Measurements from ENCODE around the gene FGF10. TPM values are rescaled to one million over a fixed set of nuclear protein-coding genes. Genes with fewer than 3 reads are reported as not detected.

The FGF10 gene
- total RNA-seq, 2 experiments from 2014 or later = not detected

GRCh38 chr5:44334622-44335021 is 54.6 kb downstream of the FGF10 start:
- intact Hi-C loops (cut with micrococcal nuclease) = no loop called here
- Mint-ChIP-seq H3K27ac (no peak overlapping the region), H3K36me3 (ENCODE audit: low read depth) (no peaks in the 10 kb centered on the region), H3K4me1 (ENCODE audit: low read depth) (no peaks in the 10 kb centered on the region), H3K4me3 (no peak overlapping the region), H3K27me3 (ENCODE audit: low read depth) (no peaks in the 10 kb centered on the region), H3K9me3 (no peaks in the 10 kb centered on the region)
- CTCF ChIA-PET = no interaction called here
- DNase-seq = no peak

DNA sequence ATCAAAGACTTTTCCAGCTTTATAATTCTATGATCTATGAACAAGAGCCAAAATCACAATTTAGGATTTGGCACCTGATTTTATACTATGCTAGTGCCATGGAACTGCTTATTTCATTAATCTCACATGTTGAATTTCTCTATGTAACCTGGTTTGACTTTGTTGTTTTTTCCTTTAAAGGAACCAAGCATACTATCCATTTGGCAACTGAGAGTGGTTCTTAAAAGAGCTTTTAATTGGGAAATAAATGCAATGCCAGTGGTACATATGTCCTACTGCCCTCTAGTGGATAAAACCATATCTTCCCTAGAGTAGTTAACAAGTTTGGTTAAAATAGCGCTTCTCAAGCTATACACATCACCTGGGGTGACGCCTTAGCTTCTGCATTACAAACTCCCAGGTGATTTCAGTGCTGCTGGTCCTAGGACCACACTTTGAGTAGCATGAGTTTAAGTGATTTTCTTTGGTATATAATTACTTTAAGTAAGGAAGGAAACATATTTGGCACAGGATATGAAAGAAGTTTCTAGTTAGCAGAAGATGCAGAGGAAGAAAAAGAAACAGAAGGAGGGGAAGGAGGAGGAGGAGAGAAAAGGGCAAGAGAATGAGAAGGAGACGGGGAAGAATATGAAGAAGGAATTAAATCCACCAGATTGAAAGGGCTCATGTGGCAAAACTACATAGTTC is 56.8 kb downstream of the FGF10 start:
- Mint-ChIP-seq H3K36me3 (ENCODE audit: low read depth) (no peaks in the 10 kb centered on the region), H3K4me1 (ENCODE audit: low read depth) (no peaks in the 10 kb centered on the region), H3K27ac (no peak overlapping the region), H3K9me3 (peaks cover 2% of the 10 kb centered on the region), H3K4me3 (no peak overlapping the region), H3K27me3 (ENCODE audit: low read depth) (no peaks in the 10 kb centered on the region)
- intact Hi-C loops (cut with micrococcal nuclease) = loop anchor here (1.0 kb wide), 2 partner anchors 602 to 701 kb away; no protein-coding TSS in a partner anchor
- DNase-seq = no peak
- CTCF ChIA-PET = interaction anchor here (0.5 to 1.0 kb wide), 4 partner anchors 13 to 605 kb away, joined by 3 to 4 read pairs (median 3); no protein-coding TSS in a partner anchor

DNA sequence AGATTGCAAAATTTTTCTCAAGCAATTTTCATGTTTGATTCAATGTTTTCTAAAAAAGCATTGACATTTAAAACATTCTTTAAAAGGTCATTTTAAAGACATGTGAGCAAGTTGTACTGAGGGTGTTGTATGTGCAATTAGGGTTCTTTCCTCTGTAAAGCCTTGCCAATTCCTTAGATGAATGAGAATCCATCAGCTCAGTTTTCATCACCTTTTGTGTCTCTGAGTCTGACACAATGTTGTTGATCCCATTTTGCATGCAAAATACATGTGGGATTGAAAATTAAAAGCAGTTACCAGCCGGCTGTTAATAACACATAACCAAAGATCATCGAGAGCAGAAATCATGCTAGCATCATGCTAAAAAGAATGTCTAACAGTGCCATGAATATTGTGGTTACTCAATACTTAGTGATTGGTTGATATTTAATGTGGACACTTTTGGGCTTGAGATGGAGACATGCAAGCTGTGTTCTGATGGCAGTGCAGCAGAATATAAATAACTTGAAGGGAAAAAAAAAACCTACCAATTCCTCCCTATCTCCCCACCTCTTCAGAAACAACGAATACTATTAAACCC is 57.7 kb downstream of the FGF10 start:
- no peaks in the 10 kb centered on the region for H3K4me1 Mint-ChIP-seq (ENCODE audit: low read depth)

DNA sequence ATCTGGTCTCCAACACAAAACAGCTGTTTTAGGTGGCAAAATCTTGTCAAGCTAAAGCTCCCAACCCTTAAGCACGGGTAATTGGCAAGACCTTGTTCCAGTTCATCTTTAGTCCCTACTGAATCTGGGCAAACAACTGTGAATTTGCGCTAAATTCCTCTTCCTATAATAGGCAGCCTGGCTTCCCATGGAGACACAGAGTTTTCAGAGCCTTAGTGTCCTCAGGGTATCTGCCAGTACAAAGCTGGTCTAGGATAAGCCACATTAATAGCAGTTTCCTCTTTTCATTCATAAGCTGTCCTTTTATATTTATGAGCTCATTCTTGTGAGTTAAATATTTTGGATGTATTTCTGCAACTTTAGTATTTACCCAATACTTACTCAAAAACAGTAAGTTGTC is 59.5 kb downstream of the FGF10 start:
- intact Hi-C loops (cut with micrococcal nuclease) = no loop called here
- H3K9me3 Mint-ChIP-seq = peaks cover 3% of the 10 kb centered on the region

More for the DNA sequence above, 57.7 kb downstream of the FGF10 start:
- CTCF ChIA-PET = interaction anchor here (0.5 to 1.0 kb wide), 3 partner anchors 12 to 604 kb away, joined by 3 to 4 read pairs (median 3); no protein-coding TSS in a partner anchor
- DNase-seq = no peak
- Mint-ChIP-seq H3K9me3 (peaks cover 2% of the 10 kb centered on the region), H3K4me3 (no peak overlapping the region), H3K27ac (no peak overlapping the region), H3K27me3 (ENCODE audit: low read depth) (no peaks in the 10 kb centered on the region), H3K36me3 (ENCODE audit: low read depth) (no peaks in the 10 kb centered on the region)
- intact Hi-C loops (cut with micrococcal nuclease) = loop anchor here (1.0 kb wide), 2 partner anchors 601 to 700 kb away; no protein-coding TSS in a partner anchor

GRCh38 chr5:44321144-44321725 is 68.0 kb downstream of the FGF10 start:
- CTCF ChIA-PET = no interaction called here
- no peak overlapping the region for H3K27ac Mint-ChIP-seq
- no peak for DNase-seq
- no peaks in the 10 kb centered on the region for H3K27me3 Mint-ChIP-seq (ENCODE audit: low read depth)
- no peaks in the 10 kb centered on the region for H3K4me1 Mint-ChIP-seq (ENCODE audit: low read depth)
- intact Hi-C loops (cut with micrococcal nuclease) = no loop called here
- H3K36me3 Mint-ChIP-seq (ENCODE audit: low read depth) = no peaks in the 10 kb centered on the region
- H3K4me3 Mint-ChIP-seq = no peak overlapping the region
- H3K9me3 Mint-ChIP-seq = peaks cover 1% of the 10 kb centered on the region

More for the DNA sequence above, 59.5 kb downstream of the FGF10 start:
- no peak overlapping the region for H3K4me3 Mint-ChIP-seq
- H3K27ac Mint-ChIP-seq = no peak overlapping the region
- H3K4me1 Mint-ChIP-seq (ENCODE audit: low read depth) = no peaks in the 10 kb centered on the region
- no peaks in the 10 kb centered on the region for H3K36me3 Mint-ChIP-seq (ENCODE audit: low read depth)
- no peak for DNase-seq
- H3K27me3 Mint-ChIP-seq (ENCODE audit: low read depth) = no peaks in the 10 kb centered on the region
- CTCF ChIA-PET = interaction anchor here (0.5 kb wide), 1 partner anchor 565 kb away, joined by 3 read pairs; no protein-coding TSS in a partner anchor

- H3K4me1 Mint-ChIP-seq (ENCODE audit: low read depth) = no peaks in the 10 kb centered on the region
- H3K36me3 Mint-ChIP-seq (ENCODE audit: low read depth) = no peaks in the 10 kb centered on the region
- H3K27me3 Mint-ChIP-seq (ENCODE audit: low read depth) = no peaks in the 10 kb centered on the region
- no peak for DNase-seq
- CTCF ChIA-PET = no interaction called here
- intact Hi-C loops (cut with micrococcal nuclease) = no loop called here
- H3K9me3 Mint-ChIP-seq = peaks cover 1% of the 10 kb centered on the region
- no peak overlapping the region for H3K27ac Mint-ChIP-seq
- no peak overlapping the region for H3K4me3 Mint-ChIP-seq
Observed at GRCh38 chr5:44320188-44320587, 69.0 kb downstream of the FGF10 start.

DNA sequence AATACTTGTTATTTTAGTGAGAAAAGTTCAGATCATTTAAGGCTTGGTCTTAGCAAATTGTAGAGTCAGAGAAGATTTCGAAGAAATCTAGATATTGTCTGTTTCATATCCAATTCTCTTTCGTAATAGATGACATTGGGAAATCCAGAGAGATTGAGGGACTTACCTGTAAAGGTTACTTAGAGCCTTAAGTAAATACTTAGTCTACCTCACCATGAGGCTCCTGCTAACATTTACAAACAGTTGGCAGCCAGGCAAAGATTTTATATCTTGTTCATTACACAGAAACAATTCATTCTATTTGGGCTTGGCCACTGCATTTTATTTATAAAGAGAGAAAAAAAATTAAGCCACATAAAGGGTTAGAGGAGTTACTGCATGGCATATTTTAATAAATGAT is 70.3 kb downstream of the FGF10 start:
- no peak overlapping the region for H3K4me3 Mint-ChIP-seq
- no peak for DNase-seq
- no peaks in the 10 kb centered on the region for H3K27me3 Mint-ChIP-seq (ENCODE audit: low read depth)
- H3K27ac Mint-ChIP-seq = no peak overlapping the region
- H3K36me3 Mint-ChIP-seq (ENCODE audit: low read depth) = no peaks in the 10 kb centered on the region
- peaks cover 2% of the 10 kb centered on the region for H3K9me3 Mint-ChIP-seq
- CTCF ChIA-PET = interaction anchor here (1.4 kb wide), 1 partner anchor 13 kb away, joined by 4 read pairs; no protein-coding TSS in a partner anchor
- H3K4me1 Mint-ChIP-seq (ENCODE audit: low read depth) = no peaks in the 10 kb centered on the region
- intact Hi-C loops (cut with micrococcal nuclease) = no loop called here

DNA sequence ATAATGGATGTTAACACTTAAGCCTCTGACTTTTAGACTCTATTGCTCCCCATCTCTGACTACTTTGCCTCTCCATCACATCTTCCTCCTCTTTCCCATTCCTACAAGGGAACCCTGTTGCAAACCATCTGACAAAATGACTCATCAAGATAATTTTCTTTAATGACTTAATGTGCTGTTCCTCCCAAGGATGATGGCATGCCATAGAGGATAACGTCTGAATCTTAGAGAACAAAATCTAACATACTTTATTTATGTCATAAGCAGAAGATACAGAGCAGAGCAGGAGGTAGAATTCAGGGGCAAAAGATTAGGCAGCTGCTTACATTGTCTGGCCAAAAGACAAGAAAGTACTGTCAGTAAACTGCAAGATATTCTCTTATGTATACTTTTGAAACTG is 76.8 kb downstream of the FGF10 start:
- intact Hi-C loops (cut with micrococcal nuclease) = no loop called here

GRCh38 chr5:44300551-44300950 is 88.7 kb downstream of the FGF10 start:
- intact Hi-C loops (cut with micrococcal nuclease) = no loop called here
- CTCF ChIA-PET = no interaction called here
- Mint-ChIP-seq H3K27me3 (ENCODE audit: low read depth) (no peaks in the 10 kb centered on the region), H3K36me3 (ENCODE audit: low read depth) (no peaks in the 10 kb centered on the region), H3K4me3 (no peak overlapping the region), H3K27ac (no peak overlapping the region), H3K9me3 (peaks cover 1% of the 10 kb centered on the region), H3K4me1 (ENCODE audit: low read depth) (no peaks in the 10 kb centered on the region)
- DNase-seq = no peak

More for the DNA sequence above, 76.8 kb downstream of the FGF10 start:
- no peak for DNase-seq
- CTCF ChIA-PET = no interaction called here
- no peaks in the 10 kb centered on the region for H3K36me3 Mint-ChIP-seq (ENCODE audit: low read depth)
- no peaks in the 10 kb centered on the region for H3K27me3 Mint-ChIP-seq (ENCODE audit: low read depth)
- no peak overlapping the region for H3K27ac Mint-ChIP-seq
- no peak overlapping the region for H3K4me3 Mint-ChIP-seq
- no peaks in the 10 kb centered on the region for H3K4me1 Mint-ChIP-seq (ENCODE audit: low read depth)
- H3K9me3 Mint-ChIP-seq = peaks cover 3% of the 10 kb centered on the region

DNA sequence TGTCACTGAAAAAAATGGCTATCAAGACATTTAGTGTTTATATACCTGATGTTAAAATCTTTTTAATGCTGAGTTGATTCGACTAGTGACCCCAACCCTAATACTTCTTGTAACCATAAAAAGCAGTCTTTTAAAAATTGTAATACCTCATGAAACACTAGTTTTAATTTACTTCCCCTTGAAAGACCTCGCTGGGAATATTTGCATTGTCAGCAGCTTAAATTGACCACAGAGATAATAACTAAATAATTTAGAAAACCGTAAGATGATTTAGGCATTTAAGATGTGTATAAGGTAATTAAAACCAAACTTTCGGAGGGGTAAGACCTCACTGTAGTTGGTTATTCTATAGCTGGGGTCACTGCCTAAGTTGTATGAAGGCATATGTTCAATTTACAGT is 89.8 kb downstream of the FGF10 start:
- Mint-ChIP-seq H3K9me3 (no peaks in the 10 kb centered on the region), H3K27ac (no peak overlapping the region), H3K27me3 (ENCODE audit: low read depth) (no peaks in the 10 kb centered on the region), H3K4me3 (no peak overlapping the region), H3K4me1 (ENCODE audit: low read depth) (no peaks in the 10 kb centered on the region), H3K36me3 (ENCODE audit: low read depth) (no peaks in the 10 kb centered on the region)
- intact Hi-C loops (cut with micrococcal nuclease) = no loop called here
- CTCF ChIA-PET = no interaction called here
- DNase-seq = no peak

DNA sequence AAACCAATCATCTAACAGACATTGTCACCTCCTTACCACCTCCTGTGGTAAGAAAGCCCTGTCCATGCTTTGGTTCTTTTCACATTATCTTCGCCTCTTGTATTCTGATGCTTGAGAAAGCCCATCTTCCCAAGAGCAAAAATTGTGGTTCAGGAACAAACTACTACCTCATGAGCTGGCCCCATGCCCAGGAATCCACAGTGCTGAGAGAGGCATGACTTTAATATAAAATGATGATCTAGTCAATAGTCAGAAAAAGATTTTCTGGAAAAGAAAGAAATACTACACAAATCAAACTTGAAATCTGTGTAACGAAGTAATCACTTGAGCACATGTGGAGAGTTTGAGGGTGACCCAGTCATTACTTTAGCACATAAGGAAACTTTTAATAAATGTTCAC is 94.7 kb downstream of the FGF10 start:
- Mint-ChIP-seq H3K4me1 (ENCODE audit: low read depth) (no peaks in the 10 kb centered on the region), H3K9me3 (peaks cover 1% of the 10 kb centered on the region), H3K4me3 (no peak overlapping the region), H3K27ac (no peak overlapping the region), H3K36me3 (ENCODE audit: low read depth) (no peaks in the 10 kb centered on the region), H3K27me3 (ENCODE audit: low read depth) (no peaks in the 10 kb centered on the region)
- intact Hi-C loops (cut with micrococcal nuclease) = no loop called here
- DNase-seq = no peak
- CTCF ChIA-PET = no interaction called here

GRCh38 chr5:44292736-44293135 is 96.5 kb downstream of the FGF10 start:
- DNase-seq = no peak
- no peaks in the 10 kb centered on the region for H3K27me3 Mint-ChIP-seq (ENCODE audit: low read depth)
- no peak overlapping the region for H3K27ac Mint-ChIP-seq
- H3K9me3 Mint-ChIP-seq = peaks cover 1% of the 10 kb centered on the region
- no peaks in the 10 kb centered on the region for H3K36me3 Mint-ChIP-seq (ENCODE audit: low read depth)
- no peak overlapping the region for H3K4me3 Mint-ChIP-seq
- intact Hi-C loops (cut with micrococcal nuclease) = no loop called here
- H3K4me1 Mint-ChIP-seq (ENCODE audit: low read depth) = no peaks in the 10 kb centered on the region
- CTCF ChIA-PET = no interaction called here

DNA sequence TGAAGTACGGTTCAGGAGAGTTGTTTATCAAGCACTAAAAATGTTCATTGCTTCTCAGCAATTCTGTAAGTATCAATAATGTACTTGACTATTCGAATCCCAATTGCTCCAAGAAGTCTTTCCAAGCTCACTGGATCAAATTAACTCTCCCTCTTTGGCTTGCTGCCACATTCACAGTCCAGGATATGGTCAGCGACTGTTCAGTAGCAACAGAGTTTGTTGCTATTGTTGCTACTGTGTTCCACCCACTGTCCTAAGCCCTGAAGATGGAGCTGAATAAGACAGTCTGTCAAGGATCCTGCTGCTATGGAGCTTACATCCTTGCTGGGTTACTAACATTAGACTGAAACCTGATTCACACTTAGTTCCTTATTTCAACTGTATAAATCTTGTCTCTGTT is 110.8 kb downstream of the FGF10 start:
- no peaks in the 10 kb centered on the region for H3K27me3 Mint-ChIP-seq (ENCODE audit: low read depth)
- no peak overlapping the region for H3K27ac Mint-ChIP-seq
- H3K4me3 Mint-ChIP-seq = no peak overlapping the region
- H3K4me1 Mint-ChIP-seq (ENCODE audit: low read depth) = no peaks in the 10 kb centered on the region
- H3K36me3 Mint-ChIP-seq (ENCODE audit: low read depth) = no peaks in the 10 kb centered on the region
- intact Hi-C loops (cut with micrococcal nuclease) = no loop called here
- DNase-seq = no peak
- CTCF ChIA-PET = no interaction called here
- peaks cover 4% of the 10 kb centered on the region for H3K9me3 Mint-ChIP-seq

Measured in activated naive CD4-positive, alpha-beta T cell treated with anti-CD3 and anti-CD28 coated beads for 36 hours (primary cell).